GM23248 (cell line): Measurements from ENCODE around the gene RIPPLY3. TPM values are rescaled to one million over a fixed set of nuclear protein-coding genes. Genes with fewer than 3 reads are reported as not detected.
"Not testable (repeated sequence)": the region's sequence is repeated elsewhere in the genome, so short reads cannot be mapped to it uniquely, and the experiment has no call there.

Experiments
- DNase-seq: peaks from one replicate; pipeline ENCODE4 v3.0.0-alpha.2; 2015
- H2AFZ ChIP-seq: fragments of 200-600 bp; sonication (generic); 2 replicates; pipeline ENCODE4 v1.6.1; 2016; ENCODE audit warnings: antibody characterized with exemption
- H3F3A ChIP-seq: fragments of 200-600 bp; sonication (generic); 2 replicates; pipeline ENCODE4 v1.6.1; 2016; ENCODE audit warnings: mild to moderate bottlenecking, antibody characterized with exemption, mixed run types; ENCODE audit not compliant: insufficient read depth
- H3K27ac ChIP-seq: fragments of 200-600 bp; sonication (generic); 2 replicates; pipeline ENCODE4 v1.5.1; 2016; ENCODE audit warnings: mild to moderate bottlenecking
- H3K27me3 ChIP-seq: fragments of 200-600 bp; sonication (generic); replicated peaks from 2 replicates; pipeline ENCODE4 v1.6.1; 2016; ENCODE audit warnings: mild to moderate bottlenecking; ENCODE audit not compliant: insufficient read depth
- H3K36me3 ChIP-seq: fragments of 200-600 bp; sonication (generic); 2 replicates; pipeline ENCODE4 v1.6.1; 2016; ENCODE audit warnings: low read depth, mild to moderate bottlenecking
- H3K4me1 ChIP-seq: fragments of 200-600 bp; sonication (generic); 2 replicates; pipeline ENCODE4 v1.6.1; 2016; ENCODE audit warnings: mild to moderate bottlenecking; ENCODE audit not compliant: insufficient read depth
- H3K4me2 ChIP-seq: fragments of 200-600 bp; sonication (generic); one replicate; pipeline ENCODE4 v1.6.1; 2016; ENCODE audit warnings: mild to moderate bottlenecking; ENCODE audit not compliant: unreplicated experiment
- H3K4me3 ChIP-seq: fragments of 200-600 bp; sonication (generic); 2 replicates; pipeline ENCODE4 v1.5.1; 2016; ENCODE audit warnings: mild to moderate bottlenecking
- H3K79me2 ChIP-seq: fragments of 200-600 bp; sonication (generic); 2 replicates; pipeline ENCODE4 v1.6.1; 2016; ENCODE audit warnings: mild to moderate bottlenecking; ENCODE audit not compliant: insufficient read depth
- H3K9ac ChIP-seq: fragments of 200-600 bp; sonication (generic); 2 replicates; pipeline ENCODE4 v1.6.1; 2016; ENCODE audit warnings: mild to moderate bottlenecking
- H3K9me2 ChIP-seq: fragments of 200-600 bp; sonication (generic); 2 replicates; pipeline ENCODE4 v1.6.1; 2016; ENCODE audit warnings: mixed run types, mild to moderate bottlenecking, moderate library complexity; ENCODE audit not compliant: insufficient read depth
- H3K9me3 ChIP-seq: fragments of 200-600 bp; sonication (generic); one replicate; pipeline ENCODE4 v1.6.1; 2017; ENCODE audit warnings: low read depth
- H4K20me1 ChIP-seq: fragments of 200-600 bp; sonication (generic); 2 replicates; pipeline ENCODE4 v1.6.0; 2016; ENCODE audit not compliant: insufficient read depth
- EZH2 ChIP-seq: fragments of 200-600 bp; sonication (generic); IDR thresholded peaks from 2 replicates; pipeline ENCODE4 v1.6.1; 2018; ENCODE audit warnings: antibody characterized with exemption, mild to moderate bottlenecking; ENCODE audit not compliant: insufficient read depth, poor library complexity, severe bottlenecking
- EZH2phosphoT487 ChIP-seq: fragments of 200-600 bp; sonication (generic); IDR thresholded peaks from 2 replicates; pipeline ENCODE4 v1.6.1; 2018; ENCODE audit warnings: antibody characterized with exemption, moderate library complexity, mild to moderate bottlenecking, low read depth; ENCODE audit not compliant: insufficient read depth
- WGBS, 2 experiments: methylation state at CpG; one replicate each; pipeline ENCODE4 v1.1.6; 2015 to 2017; ENCODE audit warnings: low lambda C conversion rate in 2 of 2, low coverage in 1 of 2; ENCODE audit errors: missing lambda C conversion rate in 2 of 2; 5-methylcytosine and 5-hydroxymethylcytosine counted together
- in situ Hi-C: fragments of 300-500 bp; cut with MboI; formaldehyde crosslinking; loops from 2 replicates; pipeline ENCODE4 v1.15.0; 2020
- polyA plus RNA-seq: library from polyadenylated mRNA; unstranded; fragments of >200 nt; fragmentation: Nextera tagmentation; extraction: Ambion mirVana; gene quantifications from 2 replicates; pipeline ENCODE4 v1.2.1, GENCODE V29; 2016
- total RNA-seq: library from RNA; depleted of rRNA; stranded (reverse); fragments of >200 nt; shearing (Covaris generic); gene quantifications from 2 replicates; pipeline ENCODE4 v1.2.3, GENCODE V29; 2014

The RIPPLY3 gene
- total and polyA plus RNA-seq, 2 experiments from 2014 or later = not detected

- H3K79me2 ChIP-seq = no peaks in the 10 kb centered on the region
- no peak overlapping the region for H3K4me2 ChIP-seq
- H3K9me2 ChIP-seq = no peaks in the 10 kb centered on the region
- H3K27me3 ChIP-seq = no peaks in the 10 kb centered on the region
- no peaks in the 10 kb centered on the region for H4K20me1 ChIP-seq
- WGBS, 2 experiments = 74 to 76% methylated on average over 21 of the region's 21 CpGs
- H3K27ac ChIP-seq = no peak overlapping the region
- peak overlapping the region; percentile 79 for H3K9ac ChIP-seq
- peaks cover 7% of the 10 kb centered on the region for H3K4me1 ChIP-seq
- H3K9me3 ChIP-seq = no peaks in the 10 kb centered on the region
- H2AFZ ChIP-seq = peak overlapping the region; percentile 91
- H3K36me3 ChIP-seq = no peaks in the 10 kb centered on the region
- DNase-seq = no peak
- in situ Hi-C loops = no loop called here
- H3K4me3 ChIP-seq = peak overlapping the region; percentile 68
- H3F3A ChIP-seq = peaks cover 20% of the 10 kb centered on the region
- no peak for TF ChIP-seq EZH2phosphoT487
- TF ChIP-seq EZH2 = no peak
Measured at GRCh38 chr21:36990508-36991205, 15.8 kb upstream of the RIPPLY3 start.

GRCh38 chr21:36992671-36993070 lies 13.8 kb upstream of the RIPPLY3 start:
- H3K27me3 ChIP-seq = no peaks in the 10 kb centered on the region
- H3K4me2 ChIP-seq = no peak overlapping the region
- DNase-seq = no peak
- no peaks in the 10 kb centered on the region for H3K9me2 ChIP-seq
- 59 to 64% methylated on average over 7 of the region's 7 CpGs for WGBS, 2 experiments
- no peaks in the 10 kb centered on the region for H4K20me1 ChIP-seq
- H3K36me3 ChIP-seq = no peaks in the 10 kb centered on the region
- H3K4me1 ChIP-seq = peaks cover 7% of the 10 kb centered on the region
- H3K27ac ChIP-seq = no peak overlapping the region
- TF ChIP-seq EZH2phosphoT487 (no peak), EZH2 (no peak)
- in situ Hi-C loops = no loop called here
- no peak overlapping the region for H2AFZ ChIP-seq
- H3K4me3 ChIP-seq = no peak overlapping the region
- no peaks in the 10 kb centered on the region for H3K9me3 ChIP-seq
- H3K9ac ChIP-seq = no peak overlapping the region
- no peaks in the 10 kb centered on the region for H3K79me2 ChIP-seq
- peaks cover 20% of the 10 kb centered on the region for H3F3A ChIP-seq

GRCh38 chr21:36994501-36995158 lies 11.9 kb upstream of the RIPPLY3 start:
- H3K9me3 ChIP-seq = no peaks in the 10 kb centered on the region
- H3K36me3 ChIP-seq = no peaks in the 10 kb centered on the region
- H3F3A ChIP-seq = 0 out of 2 replicates have a peak, but pooled peaks cover 10% of the 10 kb centered on the region
- no peak overlapping the region for H3K27ac ChIP-seq
- H4K20me1 ChIP-seq = no peaks in the 10 kb centered on the region
- peak overlapping the region; percentile 58 for H2AFZ ChIP-seq
- no peaks in the 10 kb centered on the region for H3K79me2 ChIP-seq
- peak; percentile 41 for DNase-seq
- H3K9ac ChIP-seq = no peak overlapping the region
- H3K9me2 ChIP-seq = no peaks in the 10 kb centered on the region
- WGBS, 2 experiments = 23 to 25% methylated on average over 36 to 37 of the region's 38 CpGs
- peak overlapping the region; percentile 38 for H3K4me3 ChIP-seq
- peak overlapping the region; percentile 21 for H3K4me2 ChIP-seq
- no peak for TF ChIP-seq EZH2phosphoT487
- no peak for TF ChIP-seq EZH2
- no peaks in the 10 kb centered on the region for H3K4me1 ChIP-seq
- in situ Hi-C loops = no loop called here
- no peaks in the 10 kb centered on the region for H3K27me3 ChIP-seq

DNA sequence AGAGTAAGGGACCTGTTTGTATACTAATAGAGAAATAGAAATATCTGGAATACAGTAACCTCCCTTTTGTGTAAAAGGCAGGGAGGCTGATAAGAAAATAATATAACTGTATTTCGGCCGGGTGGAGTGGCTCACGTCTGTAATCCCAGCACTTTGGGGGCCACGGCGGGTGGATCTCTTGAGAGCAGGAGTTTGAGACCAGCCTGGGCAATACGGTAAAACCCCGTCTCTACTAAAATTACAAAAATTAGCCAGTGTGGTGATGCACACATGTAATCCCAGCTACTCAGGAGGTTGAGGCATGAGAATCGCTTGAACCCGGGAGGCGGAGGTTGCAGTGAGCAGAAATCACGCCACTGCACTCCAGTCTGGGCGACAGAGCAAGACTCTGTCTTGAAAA lies 11.2 kb upstream of the RIPPLY3 start:
- H3K9me3 ChIP-seq, in situ Hi-C loops, H3K36me3 ChIP-seq, H3K27me3 ChIP-seq, DNase-seq, H3K79me2 ChIP-seq, H3K4me2 ChIP-seq, H3K4me1 ChIP-seq, H3K27ac ChIP-seq, H3K9me2 ChIP-seq, H4K20me1 ChIP-seq, H3K4me3 ChIP-seq, H3K9ac ChIP-seq: not testable (repeated sequence)
- 92 to 96% methylated on average over 12 of the region's 12 CpGs for WGBS, 2 experiments
- peak overlapping the region; percentile 58 for H2AFZ ChIP-seq
- 0 out of 2 replicates have a peak, but pooled peaks cover 10% of the 10 kb centered on the region for H3F3A ChIP-seq
